GM19455 (cell line): Measurements from ENCODE around the gene GALNT18.

ENCODE experiments used
- ATAC-seq: cut with Tn5 transposase; IDR thresholded peaks from one replicate; pipeline ENCODE4 v1.9.1; 2021; ENCODE audit not compliant: unreplicated experiment

GALNT18 gene

GRCh38 chr11:11289669-11290068 is 332.1 kb downstream of the GALNT18 start:
- ATAC-seq = no peak

- no peak for ATAC-seq
These were observed 332.7 kb downstream of the GALNT18 start for GRCh38 chr11:11288972-11289616.

GRCh38 chr11:11284481-11284880 is 337.3 kb downstream of the GALNT18 start:
- ATAC-seq = no peak

GRCh38 chr11:11281626-11282025 is 340.2 kb downstream of the GALNT18 start:
- no peak for ATAC-seq

- no peak for ATAC-seq
These were observed 341.0 kb downstream of the GALNT18 start for GRCh38 chr11:11280826-11281225.

- ATAC-seq = no peak
These were observed 341.7 kb downstream of the GALNT18 start for GRCh38 chr11:11279956-11280689.

GRCh38 chr11:11272254-11272653 is 349.6 kb downstream of the GALNT18 start:
- ATAC-seq = no peak

GRCh38 chr11:11270236-11270775 is 351.5 kb downstream of the GALNT18 start:
- no peak for ATAC-seq

- no peak for ATAC-seq
These were observed 353.1 kb downstream of the GALNT18 start for GRCh38 chr11:11268706-11269105.

- no peak for ATAC-seq
These were observed 353.7 kb downstream of the GALNT18 start for GRCh38 chr11:11268119-11268518.

GRCh38 chr11:11267312-11267711 is 354.5 kb downstream of the GALNT18 start:
- no peak for ATAC-seq

GRCh38 chr11:11265994-11266606 is 355.7 kb downstream of the GALNT18 start:
- ATAC-seq = peak; percentile 61

GRCh38 chr11:11265320-11265719 is 356.5 kb downstream of the GALNT18 start:
- no peak for ATAC-seq

GRCh38 chr11:11263238-11264005 is 358.4 kb downstream of the GALNT18 start:
- ATAC-seq = no peak

GRCh38 chr11:11262171-11262920 is 359.5 kb downstream of the GALNT18 start:
- no peak for ATAC-seq

GRCh38 chr11:11261629-11262028 is 360.2 kb downstream of the GALNT18 start:
- no peak for ATAC-seq

GRCh38 chr11:11260903-11261302 is 360.9 kb downstream of the GALNT18 start:
- no peak for ATAC-seq

- no peak for ATAC-seq
These were observed 367.8 kb downstream of the GALNT18 start for GRCh38 chr11:11253995-11254394.

GRCh38 chr11:11253497-11253896 is 368.3 kb downstream of the GALNT18 start:
- ATAC-seq = no peak

GRCh38 chr11:11252403-11252802 is 369.4 kb downstream of the GALNT18 start:
- ATAC-seq = no peak
